Mucosa of descending colon (tissue), 3 donors: Measurements from ENCODE around the gene CCT3. TPM values are rescaled to one million over a fixed set of nuclear protein-coding genes. Genes with fewer than 3 reads are reported as not detected.

Source experiments
- ATAC-seq: fragments of 200-7000 bp; cut with Tn5 transposase; one replicate; pipeline ENCODE4 v1.9.1; 2020; ENCODE audit warnings: mild to moderate bottlenecking, moderate library complexity
- DNase-seq, 3 donors: peaks; one replicate each; pipeline ENCODE4 v3.0.0-alpha.2; 2020
- H3K36me3 ChIP-seq: fragments of 200-600 bp; one replicate; pipeline ENCODE4 v1.8.0; 2021; ENCODE audit warnings: low read depth, mild to moderate bottlenecking
- H3K4me1 ChIP-seq: fragments of 200-600 bp; one replicate; pipeline ENCODE4 v1.8.0; 2021; ENCODE audit warnings: low read depth, mild to moderate bottlenecking
- H3K4me3 ChIP-seq: fragments of 200-600 bp; one replicate; pipeline ENCODE4 v1.8.0; 2021; ENCODE audit warnings: mild to moderate bottlenecking
- H3K9me3 ChIP-seq: fragments of 200-600 bp; one replicate; pipeline ENCODE4 v1.8.0; 2021; ENCODE audit warnings: mild to moderate bottlenecking
- CTCF ChIP-seq: fragments of 200-600 bp; IDR thresholded peaks from one replicate; pipeline ENCODE4 v1.8.0; 2022; ENCODE audit warnings: antibody characterized with exemption, mild to moderate bottlenecking
- intact Hi-C, 2 donors: fragments of 100-400 bp; cut with DNase I in 1 of 2; cut with micrococcal nuclease in 1 of 2; formaldehyde crosslinking; loops; one replicate each; pipeline versions ENCODE4 v1.11.0 to v1.11.1; 2022; cut with DNase I, micrococcal nuclease
- total RNA-seq, 3 donors: library from RNA; stranded (reverse); fragmentation: NEBNext Ultra II Directional in 2 of 3; extraction: Animal tissue kit (Norgen Biotek cat#: 25700) in 2 of 3; gene quantifications; one replicate each; pipeline versions ENCODE4 v1.2.1 to v1.2.4, GENCODE V29; 2021 to 2023
- donor health status: DM: no; HTN: no; CAD: no; lungs with moderate emphysema.
- donor health status: DM: no; HTN: no; CAD: no.
- donor health status: DM: no; HTN: yes; CAD: no.

Gene CCT3
- total RNA-seq, 3 donors from 2014 or later: 117 to 157 (median 133) TPM

GRCh38 chr1:156379420-156380165 lies 41.5 kb upstream of the CCT3 start:
- intact Hi-C loops: loop anchor here in 1 of 2 donors (10.0 kb wide), 1 partner anchor 235 kb away; the partner anchor contains the start of gene HAPLN2
- TF ChIP-seq CTCF: no peak
- H3K4me1 ChIP-seq: no peaks in the 10 kb centered on the region
- no peaks in the 10 kb centered on the region for H3K36me3 ChIP-seq
- no peak for DNase-seq
- H3K4me3 ChIP-seq: no peak overlapping the region
- no peaks in the 10 kb centered on the region for H3K9me3 ChIP-seq
- ATAC-seq: peak; percentile 31

- Histone ChIP-seq H3K4me1 (no peaks in the 10 kb centered on the region), H3K4me3 (no peak overlapping the region), H3K36me3 (no peaks in the 10 kb centered on the region), H3K9me3 (no peaks in the 10 kb centered on the region)
- intact Hi-C loops: no loop called here
- TF ChIP-seq CTCF: no peak
- ATAC-seq (no peak), DNase-seq (no peak)
These were observed 40.5 kb upstream of the CCT3 start for GRCh38 chr1:156378557-156378956.

GRCh38 chr1:156376958-156377919 lies 39.1 kb upstream of the CCT3 start:
- ATAC-seq (no peak), DNase-seq (no peak)
- TF ChIP-seq CTCF: no peak
- Histone ChIP-seq H3K4me3 (no peak overlapping the region), H3K9me3 (no peaks in the 10 kb centered on the region), H3K36me3 (no peaks in the 10 kb centered on the region), H3K4me1 (no peaks in the 10 kb centered on the region)
- intact Hi-C loops: no loop called here

- Histone ChIP-seq H3K9me3 (no peaks in the 10 kb centered on the region), H3K4me1 (no peaks in the 10 kb centered on the region), H3K4me3 (no peak overlapping the region), H3K36me3 (no peaks in the 10 kb centered on the region)
- no peak for DNase-seq
- no peak for TF ChIP-seq CTCF
- intact Hi-C loops: no loop called here
- ATAC-seq: no peak
These were observed 38.1 kb upstream of the CCT3 start for GRCh38 chr1:156376146-156376545.

GRCh38 chr1:156373546-156373945 lies 35.5 kb upstream of the CCT3 start:
- no peak for TF ChIP-seq CTCF
- intact Hi-C loops: no loop called here
- H3K9me3 ChIP-seq: no peaks in the 10 kb centered on the region
- DNase-seq (no peak), ATAC-seq (no peak)
- no peaks in the 10 kb centered on the region for H3K4me1 ChIP-seq
- no peak overlapping the region for H3K4me3 ChIP-seq
- no peaks in the 10 kb centered on the region for H3K36me3 ChIP-seq
